K562 (cell line): ENCODE measurements around the gene TNFSF13B. TPM values are rescaled to one million over a fixed set of nuclear protein-coding genes. Genes with fewer than 3 reads are reported as not detected.

ENCODE experiments used
- ATAC-seq: fragments of 200-7000 bp; cut with Tn5 transposase; 3 replicates; pipeline ENCODE4 v1.9.1; 2020; ENCODE audit warnings: moderate library complexity
- BruUV-seq: library from RNA; stranded (reverse); fragments of 400-500 nt; replicated peaks from 2 replicates; lab custom pipeline; 2021; lab: Mats Ljungman, UMichigan
- CTCF ChIA-PET: fragments of 300-600 bp; formaldehyde crosslinking; extraction: SDS; loops from one replicate; lab custom pipeline; 2021; ENCODE audit warnings: low intra/inter-chr PET ratio; lab: Yijun Ruan, JAX
- POLR2A ChIA-PET: fragments of 300-600, 350-650 bp; sonication (Branson Sonifier 250); formaldehyde crosslinking; extraction: SDS; loops from one replicate; lab custom pipeline; 2021; ENCODE audit warnings: antibody characterized with exemption, inconsistent platforms; lab: Yijun Ruan, JAX
- DNase-seq, 4 experiments: peaks; one replicate each; pipeline versions ENCODE4 v3.0.0 to v3.0.0-alpha.2; 2011 to 2018; ENCODE audit warnings: low spot score in 3 of 4, mixed read lengths in 3 of 4; ENCODE audit errors: extremely low read depth in 1 of 4
- FAIRE-seq: peaks from 2 replicates; lab custom pipeline; 2011; peaks lifted over from hg19 to GRCh38; lab: Jason Lieb, UNC
- H2AFZ ChIP-seq: 2 replicates; pipeline ENCODE4 v1.6.0; 2011; ENCODE audit warnings: low read depth, low read length, control low read depth, inconsistent platforms
- H3K27ac ChIP-seq: fragments of 200-600 bp; 3 replicates; pipeline ENCODE4 v1.8.0; 2011; ENCODE audit warnings: low read depth, mild to moderate bottlenecking, control low read depth, inconsistent platforms, low read length, moderate library complexity, mixed read lengths; ENCODE audit errors: extremely low read depth
- H3K27me3 ChIP-seq, 2 experiments: fragments of 300-600 bp in 1 of 2; 2 replicates in 1 of 2; 3 replicates in 1 of 2; pipeline versions ENCODE4 v1.6.0 to v1.8.0; 2011; ENCODE audit warnings: inconsistent platforms in 2 of 2, low read length in 2 of 2, mild to moderate bottlenecking in 1 of 2, mixed read lengths in 1 of 2, moderate library complexity in 1 of 2; ENCODE audit not compliant: control insufficient read depth in 2 of 2, insufficient read depth in 2 of 2
- H3K36me3 ChIP-seq: fragments of 300-600 bp; 3 replicates; pipeline ENCODE4 v1.8.0; 2011; ENCODE audit warnings: mild to moderate bottlenecking, low read length, inconsistent platforms; ENCODE audit not compliant: control insufficient read depth, insufficient read depth
- H3K4me1 ChIP-seq, 2 experiments: fragments of 200-600 bp in 1 of 2; replicated peaks in 1 of 2; 2 replicates in 1 of 2; 3 replicates in 1 of 2; pipeline versions ENCODE4 v1.5.1 to v1.8.0; 2011; ENCODE audit warnings: inconsistent platforms in 2 of 2, low read length in 2 of 2, mild to moderate bottlenecking in 1 of 2, mixed read lengths in 1 of 2, moderate library complexity in 1 of 2; ENCODE audit not compliant: control insufficient read depth in 2 of 2, insufficient read depth in 2 of 2
- H3K4me2 ChIP-seq: 2 replicates; pipeline ENCODE4 v1.6.1; 2011; ENCODE audit warnings: low read length, control low read depth, inconsistent platforms, mixed read lengths; ENCODE audit not compliant: insufficient read depth
- H3K4me3 ChIP-seq: fragments of 200-600 bp; sonication (generic), shearing (Covaris generic); 2 replicates; pipeline ENCODE4 v1.5.1; 2016; ENCODE audit warnings: control low read depth, inconsistent platforms
- H3K79me2 ChIP-seq: fragments of 200-600 bp; 3 replicates; pipeline ENCODE4 v1.8.0; 2011; ENCODE audit warnings: low read length, inconsistent platforms; ENCODE audit not compliant: control insufficient read depth, insufficient read depth
- H3K9ac ChIP-seq, 2 experiments: 2 replicates each; pipeline versions ENCODE4 v1.6.0 to v1.6.1; 2011; ENCODE audit warnings: low read depth in 2 of 2, low read length in 2 of 2, control low read depth in 1 of 2, inconsistent platforms in 1 of 2, mild to moderate bottlenecking in 1 of 2, mixed read lengths in 1 of 2; ENCODE audit not compliant: insufficient read depth in 1 of 2
- H3K9me1 ChIP-seq: one replicate; pipeline ENCODE4 v1.6.0; 2011; ENCODE audit warnings: inconsistent platforms, mild to moderate bottlenecking, low read length, moderate library complexity; ENCODE audit not compliant: control insufficient read depth, insufficient read depth
- H3K9me3 ChIP-seq: replicated peaks from 2 replicates; pipeline ENCODE4 v1.5.1; 2011; ENCODE audit warnings: low read depth, low read length, inconsistent platforms; ENCODE audit not compliant: control insufficient read depth, insufficient read depth
- H4K20me1 ChIP-seq: replicated peaks from 2 replicates; pipeline ENCODE4 v1.6.1; 2011; ENCODE audit warnings: low read length, inconsistent platforms, mixed read lengths; ENCODE audit not compliant: control insufficient read depth, insufficient read depth
- ARID1B ChIP-seq: fragments of 450-650 bp; IDR thresholded peaks from 2 replicates; pipeline ENCODE4 v1.6.1; 2016; ENCODE audit warnings: antibody characterized with exemption, mild to moderate bottlenecking, inconsistent platforms
- JUND ChIP-seq, 2 experiments: IDR thresholded peaks; 2 replicates in 1 of 2; 3 replicates in 1 of 2; pipeline ENCODE4 v1.6.1; 2011; ENCODE audit warnings: borderline replicate concordance in 2 of 2, low read depth in 2 of 2, low read length in 2 of 2, improper control_type of control experiment in 1 of 2, missing biosample characterization in 1 of 2, missing genetic modification characterization in 1 of 2, missing genetic modification reagents in 1 of 2
- MYBL2 ChIP-seq, 2 experiments: fragments of 450-650 bp in 1 of 2; sonication (generic) in 1 of 2; formaldehyde crosslinking in 1 of 2; IDR thresholded peaks; 2 replicates each; pipeline versions ENCODE4 v1.6.1 to v1.8.1; 2017 to 2022; ENCODE audit warnings: borderline replicate concordance in 1 of 2, inconsistent platforms in 1 of 2, low read depth in 1 of 2, mild to moderate bottlenecking in 1 of 2, missing genetic modification reagents in 1 of 2, moderate library complexity in 1 of 2
- PCBP2 ChIP-seq: fragments of 200-400 bp; formaldehyde crosslinking; IDR thresholded peaks from 2 replicates; pipeline ENCODE4 v1.6.1; 2018; ENCODE audit warnings: low read length, low read depth, mild to moderate bottlenecking, moderate library complexity; ENCODE audit not compliant: poor library complexity, severe bottlenecking
- SMAD4 ChIP-seq: fragments of 250-450 bp; sonication (Bioruptor Pico); conservative IDR thresholded peaks from 2 replicates; pipeline ENCODE4 v1.8.0; 2021; ENCODE audit warnings: inconsistent platforms, mild to moderate bottlenecking, moderate library complexity
- SP2 ChIP-seq: IDR thresholded peaks from 2 replicates; pipeline ENCODE4 v1.6.1; 2011; ENCODE audit warnings: mild to moderate bottlenecking, low read depth, low read length, moderate library complexity; ENCODE audit not compliant: poor library complexity, severe bottlenecking; ENCODE audit errors: extremely low read depth
- ZBTB5 ChIP-seq: fragments of 450-650 bp; IDR thresholded peaks from 2 replicates; pipeline ENCODE4 v1.6.1; 2017; ENCODE audit warnings: antibody characterized with exemption
- ZFP30 ChIP-seq: fragments of 250-450 bp; sonication (Bioruptor Pico); IDR thresholded peaks from 2 replicates; pipeline ENCODE4 v1.8.0; 2022; ENCODE audit warnings: moderate library complexity, mild to moderate bottlenecking, inconsistent platforms, borderline replicate concordance
- WGBS: fragments of 100-300 bp; shearing (Covaris generic); methylation state at CpG from one replicate; pipeline ENCODE4 v1.1.6; 2016; ENCODE audit warnings: low coverage, mixed read lengths; ENCODE audit not compliant: insufficient coverage; ENCODE audit errors: missing lambda C conversion rate; 5-methylcytosine and 5-hydroxymethylcytosine counted together
- in situ Hi-C: fragments of 300-500 bp; cut with MboI; formaldehyde crosslinking; loops from 4 replicates; pipeline ENCODE4 v1.15.0; 2018; ENCODE audit warnings: inconsistent platforms, mixed read lengths
- intact Hi-C: fragments of 100-400 bp; cut with micrococcal nuclease; formaldehyde crosslinking; loops from 2 replicates; pipeline ENCODE4 v1.14.2; 2022
- polyA plus RNA-seq, 8 experiments: library from polyadenylated mRNA; depleted of rRNA in 4 of 8; stranded (reverse) in 5 of 8; unstranded in 3 of 8; fragments of >200 nt; fragmentation: Nextera tagmentation in 2 of 8; fragmentation: Illumina TruSeq in 1 of 8; extraction: Ambion mirVana in 2 of 8; extraction: Trizol in 1 of 8; gene quantifications; 2 replicates each; pipeline versions ENCODE4 v1.2.1 to v1.2.3, GENCODE V29; 2011 to 2014; ENCODE audit warnings: inconsistent platforms in 1 of 8, missing spikeins in 1 of 8
- total RNA-seq, 7 experiments: library from RNA; depleted of rRNA in 6 of 7; stranded (reverse); fragments of >200 nt in 6 of 7; fragmentation: Illumina TruSeq in 2 of 7; extraction: Trizol in 2 of 7; gene quantifications; 2 replicates each; pipeline versions ENCODE4 v1.2.1 to v1.2.3, GENCODE V29; 2011 to 2021; ENCODE audit warnings: low replicate concordance in 1 of 7
- TF ChIP-seq, protein P1 (sequence below): fragments of 250-450 bp; sonication (Bioruptor Pico); IDR thresholded peaks from 2 replicates; pipeline ENCODE4 v1.4.0; 2020; ENCODE audit warnings: mild to moderate bottlenecking
- TF ChIP-seq, protein P2 (sequence below): fragments of 450-650 bp; IDR thresholded peaks from 2 replicates; pipeline ENCODE4 v1.6.1; 2016; ENCODE audit warnings: low read depth, mild to moderate bottlenecking, moderate library complexity

The TNFSF13B gene
- total and polyA plus RNA-seq, 9 of the 15 experiments (the other 6 are each of a cell fraction or from before 2014, with no cell fraction given) = 1.1 to 2.1 (median 1.5) TPM

- TF ChIP-seq, protein P1, sequence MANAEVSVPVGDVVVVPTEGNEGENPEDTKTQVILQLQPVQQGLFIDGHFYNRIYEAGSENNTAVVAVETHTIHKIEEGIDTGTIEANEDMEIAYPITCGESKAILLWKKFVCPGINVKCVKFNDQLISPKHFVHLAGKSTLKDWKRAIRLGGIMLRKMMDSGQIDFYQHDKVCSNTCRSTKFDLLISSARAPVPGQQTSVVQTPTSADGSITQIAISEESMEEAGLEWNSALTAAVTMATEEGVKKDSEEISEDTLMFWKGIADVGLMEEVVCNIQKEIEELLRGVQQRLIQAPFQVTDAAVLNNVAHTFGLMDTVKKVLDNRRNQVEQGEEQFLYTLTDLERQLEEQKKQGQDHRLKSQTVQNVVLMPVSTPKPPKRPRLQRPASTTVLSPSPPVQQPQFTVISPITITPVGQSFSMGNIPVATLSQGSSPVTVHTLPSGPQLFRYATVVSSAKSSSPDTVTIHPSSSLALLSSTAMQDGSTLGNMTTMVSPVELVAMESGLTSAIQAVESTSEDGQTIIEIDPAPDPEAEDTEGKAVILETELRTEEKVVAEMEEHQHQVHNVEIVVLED (CRISPR knock-in tag) = no peak
These were observed 39.1 kb upstream of the TNFSF13B start (continued) for GRCh38 chr13:108230377-108230776.

DNA sequence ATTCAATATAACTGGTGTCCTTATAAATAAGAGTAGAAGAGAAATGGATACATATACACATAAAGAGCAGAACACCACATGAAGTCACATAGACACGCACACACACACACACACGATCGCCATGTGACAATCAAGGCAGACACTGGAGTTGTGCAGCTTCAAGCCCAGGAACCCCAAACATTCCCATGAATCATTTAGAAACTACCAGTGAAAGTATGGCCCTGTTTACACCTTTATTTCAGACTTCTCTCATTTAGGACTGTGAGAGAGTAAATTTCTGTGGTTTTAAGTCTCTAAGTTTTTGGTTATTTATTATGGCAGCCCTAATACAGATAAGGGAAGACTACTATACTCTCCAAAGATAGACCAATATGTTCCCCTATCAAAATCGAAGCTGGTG is 20.4 kb upstream of the TNFSF13B start:
- H3K27ac ChIP-seq = no peak overlapping the region
- H3K4me3 ChIP-seq = no peak overlapping the region
- H3K79me2 ChIP-seq = no peaks in the 10 kb centered on the region
- H3K9me3 ChIP-seq = no peaks in the 10 kb centered on the region
- H3K27me3 ChIP-seq = no peaks in the 10 kb centered on the region
- H3K36me3 ChIP-seq = no peaks in the 10 kb centered on the region
- no peak overlapping the region for H2AFZ ChIP-seq
- H3K4me2 ChIP-seq = no peak overlapping the region
- H3K4me1 ChIP-seq = no peaks in the 10 kb centered on the region
- POLR2A ChIA-PET = no interaction called here
- WGBS = 16% methylated on average over 4 of the region's 4 CpGs
- no TSS peak for BruUV-seq
- CTCF ChIA-PET = no interaction called here
- in situ Hi-C loops (no loop called here), intact Hi-C loops (no loop called here)
- no peaks in the 10 kb centered on the region for H4K20me1 ChIP-seq
- H3K9ac ChIP-seq = no peak overlapping the region
- ATAC-seq (no peak), FAIRE-seq (no peak), DNase-seq (no peak)
- no peaks in the 10 kb centered on the region for H3K9me1 ChIP-seq
- TF ChIP-seq PCBP2 (no peak), MYBL2 (IDR thresholded peaks at IDR 0.05; ENCODE audit: low read depth) (no peak), MYBL2 (CRISPR knock-in tag; IDR thresholded peaks at IDR 0.05; ENCODE audit: borderline replicate concordance) (no peak), SP2 (no peak), ZBTB5 (no peak), ARID1B (no peak), ZFP30 (CRISPR knock-in tag) (no peak), SMAD4 (CRISPR knock-in tag) (no peak), JUND (IDR thresholded peaks at IDR 0.05; ENCODE audit: borderline replicate concordance, low read depth, low read length) (no peak), JUND (tag; IDR thresholded peaks at IDR 0.05; ENCODE audit: borderline replicate concordance, low read depth, low read length) (no peak)
- TF ChIP-seq, protein P2, sequence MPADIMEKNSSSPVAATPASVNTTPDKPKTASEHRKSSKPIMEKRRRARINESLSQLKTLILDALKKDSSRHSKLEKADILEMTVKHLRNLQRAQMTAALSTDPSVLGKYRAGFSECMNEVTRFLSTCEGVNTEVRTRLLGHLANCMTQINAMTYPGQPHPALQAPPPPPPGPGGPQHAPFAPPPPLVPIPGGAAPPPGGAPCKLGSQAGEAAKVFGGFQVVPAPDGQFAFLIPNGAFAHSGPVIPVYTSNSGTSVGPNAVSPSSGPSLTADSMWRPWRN = no peak
